Spleen (tissue), 7 donors: ENCODE measurements around the gene ESR1.

Experiments
- CTCF ChIP-seq, 11 experiments: fragments of 200-600 bp in 7 of 11; fragments of 450-650 bp in 4 of 11; sonication (generic) in 4 of 11; IDR thresholded peaks in 8 of 11; conservative IDR thresholded peaks in 3 of 11; 1 replicate in 7 of 11; 2 replicates in 4 of 11; pipeline versions ENCODE4 v1.4.0 to v1.8.0; 2016 to 2021; ENCODE audit warnings: antibody characterized with exemption in 11 of 11, inconsistent platforms in 4 of 11, mild to moderate bottlenecking in 1 of 11
- POLR2A ChIP-seq, 3 donors: fragments of 450-650 bp; IDR thresholded peaks; one replicate each; pipeline ENCODE4 v1.5.1; 2017; ENCODE audit warnings: antibody characterized with exemption in 3 of 3, mild to moderate bottlenecking in 1 of 3
- POLR2AphosphoS5 ChIP-seq, 3 donors: sonication (generic); formaldehyde crosslinking; IDR thresholded peaks; one replicate each; pipeline ENCODE4 v1.5.1; 2017; ENCODE audit warnings: antibody characterized with exemption in 3 of 3
- donor health status: DM: no; HTN: no; CAD: no; lungs with moderate emphysema.
- donor health status: DM: no; HTN: no; CAD: no.
- donor health status: DM: no; HTN: no; CAD: no.

- TF ChIP-seq CTCF (IDR thresholded peaks at IDR 0.05 in 8 of 11, conservative IDR thresholded peaks at IDR 0.05 in 3 of 11) (no peak), POLR2AphosphoS5 (IDR thresholded peaks at IDR 0.05) (no peak), POLR2A (IDR thresholded peaks at IDR 0.05) (no peak)
These were observed 287.6 kb downstream of the ESR1 start for GRCh38 chr6:152094992-152095592.
